Stimulated activated CD4-positive, alpha-beta T cell treated with anti-CD3 and anti-CD28 coated beads, Interleukin-4, amount 100 ng/mL, for 48 hours (primary cell): ENCODE measurements around the gene IQGAP3.

ENCODE experiments used
- DNase-seq, 2 donors: peaks; one replicate each; pipeline ENCODE4 v3.0.0-alpha.2; 2020; ENCODE audit warnings: low read depth in 2 of 2

The IQGAP3 gene

GRCh38 chr1:156544592-156545102 is 27.7 kb downstream of the IQGAP3 start:
- no peak for DNase-seq

- no peak for DNase-seq
Observed at GRCh38 chr1:156543066-156543465, 29.3 kb downstream of the IQGAP3 start.

- no peak for DNase-seq
Observed at GRCh38 chr1:156540955-156541354, 31.4 kb downstream of the IQGAP3 start.

DNA sequence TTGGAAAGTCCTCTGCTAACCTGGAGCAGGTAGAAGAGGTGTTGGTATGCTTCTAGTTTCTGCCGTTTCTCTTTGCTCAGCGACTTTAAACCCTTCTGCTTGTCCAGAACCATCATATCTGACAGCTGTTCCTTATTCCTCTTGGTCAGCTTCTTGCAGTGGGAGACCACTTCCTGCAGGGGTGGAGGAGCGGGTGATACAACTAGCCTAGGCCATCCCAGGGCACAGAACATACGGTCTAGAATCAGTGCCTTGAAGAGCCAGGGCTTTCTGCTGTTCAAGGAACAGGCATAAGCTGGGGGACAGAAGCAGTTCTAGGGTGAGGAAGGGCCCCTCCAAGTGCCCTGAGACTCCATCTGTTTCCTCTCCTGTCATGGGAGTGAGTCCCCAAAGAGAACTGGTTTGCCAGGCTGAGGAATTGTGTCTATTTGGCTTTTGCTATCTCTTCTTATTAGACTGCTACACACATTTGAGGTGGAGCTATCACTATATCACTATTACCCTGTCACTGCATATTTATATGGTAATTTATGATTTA is 32.5 kb downstream of the IQGAP3 start:
- DNase-seq, result no peak

DNA sequence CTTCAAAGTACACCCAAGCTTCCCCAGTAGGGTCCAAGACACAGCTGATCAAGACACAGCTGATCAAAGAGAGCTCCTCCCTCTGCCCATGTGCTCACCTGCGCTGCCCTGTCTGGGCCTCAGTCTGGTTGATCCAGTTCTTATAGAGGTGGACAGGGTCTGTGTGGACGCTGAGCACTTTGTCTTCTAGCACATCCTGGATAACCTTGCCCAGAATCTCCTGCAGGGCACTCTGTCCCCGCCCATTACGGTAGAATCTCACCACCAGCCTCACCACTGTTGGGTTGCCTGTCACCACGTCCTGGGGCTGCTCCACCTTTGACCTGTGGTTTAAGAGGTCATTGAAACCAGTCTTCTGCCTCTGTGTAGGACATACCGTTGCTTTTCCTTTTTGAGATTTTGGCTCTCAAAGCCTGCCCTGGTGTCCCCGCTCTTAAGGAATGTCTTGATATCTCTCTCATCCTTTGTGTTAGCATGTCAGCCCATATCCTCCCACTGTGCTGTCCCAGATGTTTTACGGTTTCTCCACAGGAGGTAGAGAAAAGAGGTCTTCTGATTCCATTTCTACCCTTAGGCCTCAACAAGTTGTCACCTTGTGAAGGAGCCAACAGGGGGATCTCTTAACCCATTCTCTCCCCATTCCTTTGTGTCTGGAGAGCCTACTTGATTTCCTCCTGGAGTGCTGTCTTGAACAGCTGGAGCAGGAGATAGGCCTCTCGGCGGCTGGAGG is 33.5 kb downstream of the IQGAP3 start:
- no peak for DNase-seq

DNA sequence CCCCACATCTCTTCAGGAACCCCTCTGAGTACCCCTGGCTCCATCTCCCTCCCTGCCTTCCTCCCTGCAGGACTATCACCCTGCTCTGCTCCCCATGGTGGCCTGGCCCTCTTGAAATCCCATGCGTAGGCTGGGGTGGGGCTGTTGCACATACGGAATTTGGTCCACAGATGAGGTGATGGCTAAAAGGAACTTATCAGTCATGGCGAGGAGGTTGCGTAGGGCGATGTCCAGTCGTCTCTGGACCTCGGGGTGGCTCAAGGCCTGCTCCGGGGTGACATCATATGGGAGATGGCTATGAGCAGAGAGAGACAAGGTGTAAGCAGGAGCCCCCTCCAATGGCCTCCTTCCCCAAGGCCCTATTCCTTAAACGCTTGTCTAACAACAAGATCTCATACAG is 35.3 kb downstream of the IQGAP3 start:
- DNase-seq, result no peak

- no peak for DNase-seq
Observed at GRCh38 chr1:156534424-156535060, 37.8 kb downstream of the IQGAP3 start.

DNA sequence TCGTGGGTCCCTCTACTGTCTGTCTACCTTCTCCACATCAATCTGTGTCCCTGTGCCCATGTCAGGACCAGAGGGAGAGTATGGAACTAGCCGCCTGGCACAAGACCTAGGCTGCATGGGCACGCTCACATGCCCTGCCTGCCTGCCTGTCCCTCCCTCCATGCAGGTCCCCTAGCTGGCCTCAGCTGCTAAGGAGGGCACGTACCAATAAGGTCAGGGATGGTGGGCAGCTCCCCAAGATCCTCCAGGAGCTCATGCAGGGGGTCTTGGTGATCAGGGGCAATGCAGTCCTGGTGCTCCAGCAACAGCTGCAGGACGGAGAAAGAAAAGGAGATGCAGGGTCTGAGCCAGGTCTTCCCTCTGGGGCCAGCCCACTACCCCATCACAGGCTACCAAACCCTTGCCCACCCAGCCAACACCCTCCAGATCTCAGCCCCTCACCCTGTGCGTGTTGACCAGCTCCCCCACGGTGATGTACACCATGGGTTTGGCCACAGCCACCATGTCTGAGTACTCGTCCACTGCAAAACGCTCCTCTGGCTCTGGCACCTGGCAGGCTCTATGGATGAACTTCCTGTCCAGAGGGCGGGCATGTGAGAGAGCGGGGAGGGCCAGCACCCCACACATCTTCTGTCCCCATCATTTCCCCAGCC is 38.7 kb downstream of the IQGAP3 start:
- DNase-seq, result no peak

DNA sequence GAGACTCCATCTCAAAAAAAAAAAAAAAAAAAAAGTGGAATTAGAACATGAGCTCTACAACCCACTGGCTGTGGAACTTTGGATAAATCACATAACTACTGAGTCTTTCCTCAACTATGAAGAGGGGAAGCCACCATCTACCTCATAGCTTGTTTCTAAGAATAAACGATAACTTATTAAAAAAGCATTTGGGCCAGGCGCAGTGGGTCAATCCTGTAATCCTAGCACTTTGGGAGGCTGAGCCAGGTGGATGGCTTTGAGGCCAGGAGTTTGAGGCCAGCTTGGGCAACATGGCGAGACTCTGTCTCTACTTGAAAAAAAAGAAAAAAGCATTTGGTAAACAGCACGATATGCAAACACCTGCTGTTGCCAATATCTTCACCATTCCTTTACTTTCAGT is 40.0 kb downstream of the IQGAP3 start:
- no peak for DNase-seq

- DNase-seq, result no peak
Observed at GRCh38 chr1:156530006-156530405, 42.4 kb downstream of the IQGAP3 start.

GRCh38 chr1:156528875-156529425 is 43.4 kb downstream of the IQGAP3 start:
- DNase-seq, result no peak

DNA sequence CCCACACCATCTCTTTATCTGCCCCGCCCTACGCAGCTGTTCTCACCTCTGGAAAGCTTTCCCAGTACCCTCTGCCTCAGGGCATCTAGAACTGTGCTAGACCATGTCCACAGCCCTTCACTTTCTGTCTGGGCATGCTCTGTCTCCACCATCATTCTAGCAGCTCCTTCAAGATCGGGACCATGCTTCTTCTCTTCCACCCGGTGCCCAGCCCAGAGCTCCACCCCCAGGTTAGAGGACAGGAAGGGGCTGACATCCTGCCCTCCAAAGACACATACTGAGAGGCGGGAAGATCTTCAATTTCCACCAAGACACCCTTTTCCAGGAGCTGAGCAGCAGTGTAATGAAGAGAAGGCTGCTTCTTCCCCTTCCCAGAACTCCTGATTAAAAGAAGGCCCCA is 44.1 kb downstream of the IQGAP3 start:
- no peak for DNase-seq

- no peak for DNase-seq
Observed at GRCh38 chr1:156527584-156527983, 44.8 kb downstream of the IQGAP3 start.

- DNase-seq, result no peak
Observed at GRCh38 chr1:156525856-156526489, 46.4 kb downstream of the IQGAP3 start.

DNA sequence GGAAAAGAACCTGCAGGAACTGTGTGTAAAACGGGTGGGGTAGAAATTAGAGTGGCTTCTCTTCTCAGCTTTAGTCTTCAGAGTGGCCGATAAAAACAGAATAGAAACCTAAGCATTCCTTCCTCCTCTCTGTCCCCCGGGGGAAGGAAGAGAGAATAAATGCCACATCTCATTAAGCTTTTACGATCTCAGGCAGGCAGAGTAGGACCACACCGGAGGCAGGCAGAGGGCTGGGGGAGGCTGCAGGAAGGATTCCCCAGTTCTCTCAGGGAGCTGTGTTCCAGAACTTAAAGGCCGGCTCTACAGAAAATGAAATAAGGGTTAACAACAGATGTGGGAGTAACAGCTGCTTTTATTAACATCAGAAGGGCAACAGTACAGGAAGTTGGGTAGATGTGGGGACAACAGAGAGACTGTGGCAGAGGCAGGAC is 47.3 kb downstream of the IQGAP3 start:
- DNase-seq, result no peak

DNA sequence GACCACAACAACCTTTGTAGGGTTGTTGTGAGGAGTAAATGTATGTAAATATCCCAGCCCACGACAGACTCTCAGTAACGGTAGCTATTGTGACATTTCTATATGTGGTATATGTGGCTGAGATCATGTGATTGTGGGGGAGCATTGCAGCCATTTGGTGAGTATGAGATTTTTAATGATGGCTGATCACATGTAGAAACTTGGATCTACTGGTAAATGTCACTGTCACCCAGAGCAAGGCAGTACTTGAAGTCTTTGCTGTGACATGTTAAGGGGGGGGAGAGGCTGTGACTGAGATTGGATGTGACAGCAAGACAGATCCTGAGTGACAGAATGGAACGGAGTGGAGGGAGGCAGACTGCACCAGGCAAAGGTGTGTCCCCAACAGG is 47.9 kb downstream of the IQGAP3 start:
- DNase-seq, result no peak

GRCh38 chr1:156523801-156524480 is 48.4 kb downstream of the IQGAP3 start:
- no peak for DNase-seq

- no peak for DNase-seq
Observed at GRCh38 chr1:156522443-156522970, 49.9 kb downstream of the IQGAP3 start.

DNA sequence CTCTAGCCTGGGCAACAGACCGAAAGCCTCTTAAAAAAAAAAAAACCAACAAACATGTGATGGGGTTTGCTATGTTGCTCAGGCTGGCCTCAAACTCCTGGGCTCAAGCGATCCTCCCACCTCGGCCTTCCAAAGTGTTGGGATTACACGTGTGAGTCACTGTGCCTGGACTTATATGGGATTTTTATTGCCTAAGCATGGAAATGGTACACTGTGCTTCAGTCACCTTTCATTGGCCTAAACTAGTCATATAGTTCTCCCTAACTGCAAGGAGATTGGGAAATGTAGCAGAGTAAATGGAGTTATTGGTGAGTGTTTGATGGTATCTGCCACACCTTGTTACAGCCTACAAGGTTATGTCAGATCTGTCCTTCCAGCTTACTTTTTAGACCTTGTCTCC is 54.6 kb downstream of the IQGAP3 start:
- no peak for DNase-seq

- DNase-seq, result no peak
Observed at GRCh38 chr1:156516821-156517220, 55.5 kb downstream of the IQGAP3 start.

GRCh38 chr1:156515956-156516355 is 56.4 kb downstream of the IQGAP3 start:
- no peak for DNase-seq
